ENCODE results near the gene ZNF407.

DNA sequence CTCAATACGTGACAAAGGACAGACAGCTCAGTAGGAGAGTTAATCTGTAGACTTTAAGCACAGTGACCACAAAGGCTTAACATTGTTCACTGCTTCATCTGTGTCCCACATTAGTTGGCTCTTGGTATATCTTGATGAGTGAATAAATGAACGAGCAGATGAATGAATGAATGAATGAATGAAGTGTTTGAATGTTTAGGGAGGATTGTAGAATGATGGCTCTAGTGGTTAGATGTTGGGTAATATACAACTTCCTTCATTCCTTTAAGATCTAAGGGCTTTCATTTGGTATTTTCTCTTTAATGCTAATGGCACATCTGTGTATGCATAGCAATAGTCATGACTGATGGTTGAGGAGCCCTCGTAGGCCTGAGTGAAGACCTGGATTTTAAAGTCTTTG is 40.5 kb downstream of the ZNF407 start:
- TF ChIP-seq, protein P1, sequence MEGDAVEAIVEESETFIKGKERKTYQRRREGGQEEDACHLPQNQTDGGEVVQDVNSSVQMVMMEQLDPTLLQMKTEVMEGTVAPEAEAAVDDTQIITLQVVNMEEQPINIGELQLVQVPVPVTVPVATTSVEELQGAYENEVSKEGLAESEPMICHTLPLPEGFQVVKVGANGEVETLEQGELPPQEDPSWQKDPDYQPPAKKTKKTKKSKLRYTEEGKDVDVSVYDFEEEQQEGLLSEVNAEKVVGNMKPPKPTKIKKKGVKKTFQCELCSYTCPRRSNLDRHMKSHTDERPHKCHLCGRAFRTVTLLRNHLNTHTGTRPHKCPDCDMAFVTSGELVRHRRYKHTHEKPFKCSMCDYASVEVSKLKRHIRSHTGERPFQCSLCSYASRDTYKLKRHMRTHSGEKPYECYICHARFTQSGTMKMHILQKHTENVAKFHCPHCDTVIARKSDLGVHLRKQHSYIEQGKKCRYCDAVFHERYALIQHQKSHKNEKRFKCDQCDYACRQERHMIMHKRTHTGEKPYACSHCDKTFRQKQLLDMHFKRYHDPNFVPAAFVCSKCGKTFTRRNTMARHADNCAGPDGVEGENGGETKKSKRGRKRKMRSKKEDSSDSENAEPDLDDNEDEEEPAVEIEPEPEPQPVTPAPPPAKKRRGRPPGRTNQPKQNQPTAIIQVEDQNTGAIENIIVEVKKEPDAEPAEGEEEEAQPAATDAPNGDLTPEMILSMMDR (conservative IDR thresholded peaks at IDR 0.05; ENCODE audit: low read depth in 2 of 2): no peak
- TF ChIP-seq POLR2AphosphoS5 (IDR thresholded peaks at IDR 0.05; ENCODE audit: low read depth) (no peak), EZH2phosphoT487 (IDR thresholded peaks at IDR 0.05; ENCODE audit: unreplicated experiment) (no peak), NANOG (IDR thresholded peaks at IDR 0.05; ENCODE audit: borderline replicate concordance) (no peak), JUNB (IDR thresholded peaks at IDR 0.05; ENCODE audit: unreplicated experiment) (no peak), EZH2 (IDR thresholded peaks at IDR 0.05; ENCODE audit: low read depth, unreplicated experiment) (no peak), STAT1 (IDR thresholded peaks at IDR 0.05; ENCODE audit: unreplicated experiment) (no peak)
- TF ChIP-seq, protein P2, sequence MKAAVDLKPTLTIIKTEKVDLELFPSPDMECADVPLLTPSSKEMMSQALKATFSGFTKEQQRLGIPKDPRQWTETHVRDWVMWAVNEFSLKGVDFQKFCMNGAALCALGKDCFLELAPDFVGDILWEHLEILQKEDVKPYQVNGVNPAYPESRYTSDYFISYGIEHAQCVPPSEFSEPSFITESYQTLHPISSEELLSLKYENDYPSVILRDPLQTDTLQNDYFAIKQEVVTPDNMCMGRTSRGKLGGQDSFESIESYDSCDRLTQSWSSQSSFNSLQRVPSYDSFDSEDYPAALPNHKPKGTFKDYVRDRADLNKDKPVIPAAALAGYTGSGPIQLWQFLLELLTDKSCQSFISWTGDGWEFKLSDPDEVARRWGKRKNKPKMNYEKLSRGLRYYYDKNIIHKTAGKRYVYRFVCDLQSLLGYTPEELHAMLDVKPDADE (IDR thresholded peaks at IDR 0.05): no peak
- TF ChIP-seq, protein P3, sequence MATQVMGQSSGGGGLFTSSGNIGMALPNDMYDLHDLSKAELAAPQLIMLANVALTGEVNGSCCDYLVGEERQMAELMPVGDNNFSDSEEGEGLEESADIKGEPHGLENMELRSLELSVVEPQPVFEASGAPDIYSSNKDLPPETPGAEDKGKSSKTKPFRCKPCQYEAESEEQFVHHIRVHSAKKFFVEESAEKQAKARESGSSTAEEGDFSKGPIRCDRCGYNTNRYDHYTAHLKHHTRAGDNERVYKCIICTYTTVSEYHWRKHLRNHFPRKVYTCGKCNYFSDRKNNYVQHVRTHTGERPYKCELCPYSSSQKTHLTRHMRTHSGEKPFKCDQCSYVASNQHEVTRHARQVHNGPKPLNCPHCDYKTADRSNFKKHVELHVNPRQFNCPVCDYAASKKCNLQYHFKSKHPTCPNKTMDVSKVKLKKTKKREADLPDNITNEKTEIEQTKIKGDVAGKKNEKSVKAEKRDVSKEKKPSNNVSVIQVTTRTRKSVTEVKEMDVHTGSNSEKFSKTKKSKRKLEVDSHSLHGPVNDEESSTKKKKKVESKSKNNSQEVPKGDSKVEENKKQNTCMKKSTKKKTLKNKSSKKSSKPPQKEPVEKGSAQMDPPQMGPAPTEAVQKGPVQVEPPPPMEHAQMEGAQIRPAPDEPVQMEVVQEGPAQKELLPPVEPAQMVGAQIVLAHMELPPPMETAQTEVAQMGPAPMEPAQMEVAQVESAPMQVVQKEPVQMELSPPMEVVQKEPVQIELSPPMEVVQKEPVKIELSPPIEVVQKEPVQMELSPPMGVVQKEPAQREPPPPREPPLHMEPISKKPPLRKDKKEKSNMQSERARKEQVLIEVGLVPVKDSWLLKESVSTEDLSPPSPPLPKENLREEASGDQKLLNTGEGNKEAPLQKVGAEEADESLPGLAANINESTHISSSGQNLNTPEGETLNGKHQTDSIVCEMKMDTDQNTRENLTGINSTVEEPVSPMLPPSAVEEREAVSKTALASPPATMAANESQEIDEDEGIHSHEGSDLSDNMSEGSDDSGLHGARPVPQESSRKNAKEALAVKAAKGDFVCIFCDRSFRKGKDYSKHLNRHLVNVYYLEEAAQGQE (IDR thresholded peaks at IDR 0.05; ENCODE audit: unreplicated experiment): no peak
